Activated T-helper 1 cell treated with anti-CD3 and anti-CD28 coated beads, Interleukin-12 subunit alpha, Interleukin-12 subunit beta, Interleukin-2, Interleukin-4 antibody, amounts not matched to agents 30 ng/mL and 10 ng/mL and 1 ng/mL, durations not matched to agents 14 hours and 24 hours and 36 hours (primary cell): Measurements from ENCODE around the gene RGS3. TPM values are rescaled to one million over a fixed set of nuclear protein-coding genes. Genes with fewer than 3 reads are reported as not detected.

ENCODE experiments used
- DNase-seq: peaks from one replicate; pipeline ENCODE4 v3.0.0; 2021; ENCODE audit warnings: low spot score
- H3K27ac Mint-ChIP-seq: one replicate; pipeline ENCODE4 v1.8.0; 2021; ENCODE audit warnings: mild to moderate bottlenecking, mixed read lengths
- H3K27me3 Mint-ChIP-seq: one replicate; pipeline ENCODE4 v1.8.0; 2022; ENCODE audit warnings: mild to moderate bottlenecking, moderate library complexity, mixed read lengths; ENCODE audit not compliant: insufficient read depth
- H3K36me3 Mint-ChIP-seq: one replicate; pipeline ENCODE4 v1.8.0; 2021; ENCODE audit warnings: low read depth, mixed read lengths
- H3K4me1 Mint-ChIP-seq: one replicate; pipeline ENCODE4 v1.8.0; 2021; ENCODE audit warnings: low read depth, mixed read lengths
- H3K4me3 Mint-ChIP-seq: one replicate; pipeline ENCODE4 v1.8.0; 2021; ENCODE audit warnings: mild to moderate bottlenecking, moderate library complexity, mixed read lengths
- H3K9me3 Mint-ChIP-seq: one replicate; pipeline ENCODE4 v1.8.0; 2021; ENCODE audit warnings: mixed read lengths
- intact Hi-C: fragments of 100-400 bp; cut with micrococcal nuclease; formaldehyde crosslinking; loops from one replicate; pipeline ENCODE4 v1.15.1; 2024
- total RNA-seq: library from RNA; stranded (reverse); gene quantifications from 2 replicates; pipeline ENCODE4 v1.2.3, GENCODE V29; 2022

RGS3 gene
- total RNA-seq, 1 donor from 2014 or later: 128 TPM

GRCh38 chr9:113619491-113620376 is 156.2 kb downstream of the RGS3 start:
- no peaks in the 10 kb centered on the region for H3K36me3 Mint-ChIP-seq
- peaks cover 66% of the 10 kb centered on the region for H3K4me1 Mint-ChIP-seq
- H3K9me3 Mint-ChIP-seq: no peaks in the 10 kb centered on the region
- intact Hi-C loops: no loop called here
- H3K27ac Mint-ChIP-seq: no peak overlapping the region
- no peak overlapping the region for H3K4me3 Mint-ChIP-seq
- no peak for DNase-seq
- peaks cover 2% of the 10 kb centered on the region for H3K27me3 Mint-ChIP-seq

DNA sequence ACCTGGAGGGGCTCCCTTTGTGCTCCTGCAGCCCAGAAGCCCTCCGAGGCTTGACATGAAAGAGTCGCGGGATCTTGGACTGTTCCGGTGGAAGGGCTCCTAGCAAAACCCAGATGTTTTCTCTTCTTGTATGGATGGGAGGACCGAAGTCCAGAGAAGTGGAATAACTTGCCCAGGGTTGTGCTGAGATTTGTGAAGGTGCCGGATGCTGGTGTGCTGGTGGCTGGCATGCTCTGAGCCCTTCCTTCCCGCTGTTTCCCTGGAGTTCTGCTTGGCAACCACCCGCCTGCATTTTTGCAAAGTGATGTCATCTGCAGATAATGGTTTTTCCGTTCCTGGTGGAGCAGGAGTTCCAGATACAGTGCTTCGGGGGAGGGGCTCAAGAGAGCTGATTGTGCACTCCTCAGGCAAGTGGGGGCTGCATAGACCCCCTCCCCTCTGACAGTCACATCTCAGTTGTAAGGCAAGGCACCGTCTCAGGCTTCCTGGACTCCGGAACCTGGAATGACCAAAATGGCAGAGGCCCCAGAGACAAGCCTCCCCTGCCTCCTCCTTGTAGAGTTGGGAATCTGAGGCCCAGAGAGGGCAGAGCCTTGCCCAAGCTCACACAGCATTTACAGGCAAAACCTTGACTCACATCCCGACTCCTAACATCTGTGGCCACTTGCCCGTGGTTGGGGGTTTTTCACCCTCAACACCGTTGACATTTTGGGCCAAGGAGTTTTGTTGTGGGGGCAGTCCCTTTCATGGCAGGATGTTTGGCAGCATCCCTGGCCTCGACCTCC is 157.0 kb downstream of the RGS3 start:
- Mint-ChIP-seq H3K36me3 (no peaks in the 10 kb centered on the region), H3K4me1 (peaks cover 58% of the 10 kb centered on the region), H3K4me3 (peak overlapping the region; percentile 15), H3K27ac (peak overlapping the region; percentile 70), H3K27me3 (peaks cover 2% of the 10 kb centered on the region), H3K9me3 (no peaks in the 10 kb centered on the region)
- no peak for DNase-seq
- intact Hi-C loops: no loop called here

DNA sequence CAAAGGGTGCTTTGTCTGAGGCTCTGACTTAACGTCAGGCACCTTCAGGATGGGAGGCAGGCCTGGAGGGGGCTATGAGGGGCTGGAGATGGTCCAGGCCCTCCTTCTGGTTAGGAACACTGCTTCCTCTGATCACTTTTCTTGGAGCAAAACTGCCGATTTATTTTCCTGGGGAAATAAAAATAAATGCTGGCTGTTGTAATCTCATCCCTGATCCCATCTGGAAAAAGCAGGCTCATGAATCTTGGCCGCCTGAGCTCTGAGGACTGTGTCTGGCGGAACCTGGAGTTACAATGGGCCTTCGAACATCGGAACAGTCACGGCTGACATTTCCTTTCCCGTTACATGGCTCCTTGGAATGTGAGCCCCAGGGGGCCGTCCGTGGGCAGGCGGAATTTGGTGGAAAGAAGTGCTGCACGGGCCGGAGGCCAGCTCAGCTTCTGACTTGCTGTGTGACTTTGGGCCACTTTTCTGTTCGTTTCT is 157.8 kb downstream of the RGS3 start:
- H3K36me3 Mint-ChIP-seq: no peaks in the 10 kb centered on the region
- no peaks in the 10 kb centered on the region for H3K9me3 Mint-ChIP-seq
- DNase-seq: no peak
- peaks cover 2% of the 10 kb centered on the region for H3K27me3 Mint-ChIP-seq
- no peak overlapping the region for H3K27ac Mint-ChIP-seq
- intact Hi-C loops: no loop called here
- no peak overlapping the region for H3K4me3 Mint-ChIP-seq
- peaks cover 54% of the 10 kb centered on the region for H3K4me1 Mint-ChIP-seq

DNA sequence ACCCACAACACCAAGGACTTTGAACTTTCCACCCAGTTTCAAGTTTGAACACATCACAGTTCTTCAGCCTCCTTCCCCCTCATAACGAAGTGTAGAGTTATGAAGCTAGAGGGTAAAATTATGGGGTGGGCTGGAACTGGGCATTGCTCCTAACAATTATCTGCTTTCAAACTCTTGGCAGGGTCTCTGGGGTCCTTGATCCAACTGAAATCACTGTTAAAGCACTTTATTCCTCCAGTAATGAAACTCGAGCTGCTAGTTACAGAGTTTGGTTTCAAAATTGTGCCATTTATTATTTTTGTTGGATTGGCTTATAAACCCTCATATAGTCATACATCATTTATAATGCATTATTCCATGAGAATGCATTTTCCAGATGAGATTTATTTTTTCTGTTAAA is 158.5 kb downstream of the RGS3 start:
- Mint-ChIP-seq H3K9me3 (no peaks in the 10 kb centered on the region), H3K4me1 (peaks cover 54% of the 10 kb centered on the region), H3K36me3 (no peaks in the 10 kb centered on the region), H3K27me3 (peaks cover 2% of the 10 kb centered on the region), H3K4me3 (no peak overlapping the region), H3K27ac (peak overlapping the region; percentile 93)
- no peak for DNase-seq
- intact Hi-C loops: loop anchor here (1.0 to 2.0 kb wide), 5 partner anchors 33 to 401 kb away; partner anchors contain the start of genes FKBP15 and SLC31A1

DNA sequence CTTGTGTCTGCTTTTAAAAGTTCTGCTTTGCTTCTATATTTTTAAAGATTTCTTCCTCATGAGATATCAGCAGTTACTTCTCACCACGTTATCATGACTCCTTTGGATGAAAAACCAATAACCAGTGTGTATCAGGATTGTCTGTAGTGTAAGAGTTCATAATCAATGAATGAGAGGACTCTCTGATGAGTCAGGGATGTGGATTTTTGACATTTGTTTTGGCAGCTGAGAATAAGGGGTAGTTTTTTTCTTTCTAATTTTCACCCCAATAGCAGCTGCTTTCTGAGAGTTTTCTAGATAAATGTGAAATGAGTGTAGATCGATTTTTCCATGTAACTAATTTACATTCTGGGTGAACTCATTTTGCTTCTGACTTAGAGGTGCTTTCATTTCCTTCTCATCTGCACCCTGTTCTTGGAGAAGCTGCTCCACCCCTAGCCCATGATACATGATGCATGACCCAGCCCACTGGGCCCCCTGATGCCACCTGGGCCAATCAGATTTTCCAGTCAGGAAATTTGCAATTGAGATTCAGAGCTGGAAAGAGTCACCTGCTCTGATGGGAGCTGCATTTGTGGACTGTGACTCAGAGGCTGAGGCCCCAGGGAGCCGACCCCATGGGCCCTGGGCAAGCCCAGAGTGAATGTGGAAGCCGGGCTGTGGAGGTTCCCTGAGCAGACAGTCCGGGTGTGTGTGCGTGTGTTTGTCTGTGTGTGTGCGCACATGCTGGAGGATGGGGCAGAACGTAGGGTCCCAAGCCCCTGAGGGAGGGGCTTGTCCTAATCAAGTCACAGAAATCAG is 159.3 kb downstream of the RGS3 start:
- H3K9me3 Mint-ChIP-seq: no peaks in the 10 kb centered on the region
- peak; percentile 18 for DNase-seq
- peak overlapping the region; percentile 43 for H3K4me3 Mint-ChIP-seq
- H3K27me3 Mint-ChIP-seq: peaks cover 2% of the 10 kb centered on the region
- no peaks in the 10 kb centered on the region for H3K36me3 Mint-ChIP-seq
- intact Hi-C loops: loop anchor here (1.0 to 2.0 kb wide), 6 partner anchors 10 to 402 kb away; partner anchors contain the start of genes FKBP15 and SLC31A1
- H3K27ac Mint-ChIP-seq: peak overlapping the region; percentile 93
- peaks cover 47% of the 10 kb centered on the region for H3K4me1 Mint-ChIP-seq

DNA sequence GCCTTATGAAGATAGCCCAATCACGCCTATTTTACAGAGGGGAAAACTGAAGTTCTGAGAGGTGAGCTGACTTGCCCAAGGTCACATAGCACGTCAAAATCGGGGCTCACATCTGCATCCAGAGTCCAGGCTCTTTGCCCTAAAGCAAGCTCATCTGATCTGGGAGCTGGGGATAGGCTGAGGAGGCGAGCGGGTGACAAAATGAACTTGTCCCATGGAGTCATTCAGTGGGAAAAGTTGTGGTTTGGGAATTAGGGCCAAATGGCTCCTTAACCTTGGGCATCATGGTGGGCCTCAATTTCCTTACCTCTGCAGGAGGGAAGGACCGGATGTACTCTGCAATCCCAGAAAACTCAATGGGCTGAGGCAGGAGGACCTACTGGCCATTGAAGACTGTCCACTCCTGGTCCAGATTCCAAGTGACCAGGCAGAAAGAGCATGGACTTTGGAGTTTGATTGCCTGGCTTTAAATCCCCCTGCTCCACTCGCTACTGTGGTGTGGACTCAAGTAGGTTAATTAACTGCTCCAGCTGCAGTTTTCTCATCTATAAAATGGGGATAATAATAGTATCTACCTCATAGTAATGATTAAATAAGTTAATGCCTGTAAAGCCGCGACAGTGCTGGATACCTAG is 160.4 kb downstream of the RGS3 start:
- no peaks in the 10 kb centered on the region for H3K27me3 Mint-ChIP-seq
- H3K4me1 Mint-ChIP-seq: peaks cover 45% of the 10 kb centered on the region
- H3K36me3 Mint-ChIP-seq: no peaks in the 10 kb centered on the region
- no peak overlapping the region for H3K4me3 Mint-ChIP-seq
- intact Hi-C loops: loop anchor here (1.0 to 2.0 kb wide), 3 partner anchors 8 to 403 kb away; partner anchors contain the start of genes FKBP15 and SLC31A1
- H3K9me3 Mint-ChIP-seq: no peaks in the 10 kb centered on the region
- H3K27ac Mint-ChIP-seq: no peak overlapping the region
- no peak for DNase-seq

DNA sequence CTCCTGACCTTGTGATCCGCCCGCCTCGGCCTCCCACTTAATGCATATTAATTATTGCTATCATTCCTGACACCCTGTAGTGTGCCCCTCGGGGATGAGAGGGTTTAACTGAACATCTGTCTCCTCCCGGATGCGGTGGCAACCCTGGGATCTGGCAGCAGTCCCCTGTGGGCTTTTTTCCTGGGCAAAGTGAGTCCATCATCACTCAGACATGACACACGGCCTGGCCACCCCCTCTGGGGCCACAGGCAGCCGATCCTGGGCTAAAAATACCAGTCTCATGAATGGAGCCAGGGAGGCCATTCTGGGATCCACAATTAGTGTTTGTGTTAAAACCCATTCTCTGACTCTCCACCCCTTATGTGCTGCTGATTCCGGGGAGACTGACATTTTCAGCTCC is 161.2 kb downstream of the RGS3 start:
- no peaks in the 10 kb centered on the region for H3K9me3 Mint-ChIP-seq
- peaks cover 37% of the 10 kb centered on the region for H3K4me1 Mint-ChIP-seq
- DNase-seq: no peak
- H3K4me3 Mint-ChIP-seq: no peak overlapping the region
- H3K27me3 Mint-ChIP-seq: no peaks in the 10 kb centered on the region
- intact Hi-C loops: no loop called here
- H3K27ac Mint-ChIP-seq: no peak overlapping the region
- no peaks in the 10 kb centered on the region for H3K36me3 Mint-ChIP-seq

DNA sequence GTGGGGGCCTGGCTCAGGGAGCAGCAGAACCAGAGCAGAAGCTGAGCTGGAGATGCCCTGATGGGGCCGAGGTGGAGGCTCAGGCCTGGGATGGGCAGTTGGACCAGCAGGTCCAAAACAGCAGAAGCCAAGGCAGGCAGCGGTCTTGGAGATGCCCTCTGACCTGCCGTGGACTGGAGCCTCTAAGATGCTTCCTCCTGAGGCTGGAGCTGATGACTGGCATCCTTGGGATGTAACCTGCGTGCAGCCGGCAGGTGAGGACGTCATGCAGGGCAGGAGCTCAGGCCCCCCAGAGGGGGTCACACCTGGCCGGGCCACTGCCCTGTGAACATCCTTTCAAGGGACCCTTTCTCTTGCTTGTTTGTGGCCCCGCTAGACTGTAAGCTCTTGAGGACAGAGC is 162.0 kb downstream of the RGS3 start:
- Mint-ChIP-seq H3K9me3 (no peaks in the 10 kb centered on the region), H3K36me3 (no peaks in the 10 kb centered on the region), H3K4me3 (no peak overlapping the region), H3K4me1 (peaks cover 33% of the 10 kb centered on the region), H3K27me3 (no peaks in the 10 kb centered on the region), H3K27ac (no peak overlapping the region)
- no peak for DNase-seq
- intact Hi-C loops: no loop called here

DNA sequence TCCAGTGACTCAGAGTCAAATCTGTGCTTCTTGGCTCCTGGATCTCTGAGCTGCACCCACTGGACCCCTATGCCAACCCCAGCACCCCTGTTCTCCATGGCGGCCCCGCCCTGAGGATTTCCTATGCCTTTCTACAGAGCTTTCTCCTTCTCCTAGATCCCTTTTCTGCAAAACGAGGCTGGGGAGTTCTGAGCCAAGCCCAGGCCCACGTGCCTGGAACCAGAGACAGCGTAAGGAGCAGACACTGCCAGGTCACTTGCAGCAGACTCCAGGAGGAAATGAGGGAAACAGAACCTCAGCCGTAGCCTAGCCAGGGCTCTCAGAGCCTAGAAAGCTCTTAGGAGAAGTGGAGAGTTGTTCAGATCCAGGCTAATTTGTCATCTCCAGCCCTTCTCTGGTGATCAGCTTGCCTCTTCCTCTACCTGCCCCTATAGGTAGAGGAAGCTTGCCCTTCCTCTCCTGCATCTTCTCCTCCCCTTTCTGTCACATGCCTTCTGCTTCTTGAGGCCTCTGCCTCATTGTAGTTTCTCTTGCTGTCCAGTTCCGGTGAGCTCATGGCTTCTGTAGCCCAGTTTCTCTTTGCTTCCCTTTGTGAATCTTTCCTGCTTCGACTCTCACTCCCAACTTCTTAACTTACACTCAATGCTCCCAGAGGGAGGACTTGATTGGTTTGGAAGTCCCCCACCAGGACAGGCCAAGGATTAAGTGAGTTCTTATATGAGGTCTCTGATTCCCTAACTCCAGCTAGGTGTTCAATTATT is 163.4 kb downstream of the RGS3 start:
- Mint-ChIP-seq H3K36me3 (no peaks in the 10 kb centered on the region), H3K27ac (peak overlapping the region; percentile 70), H3K4me3 (no peak overlapping the region), H3K4me1 (peaks cover 20% of the 10 kb centered on the region), H3K9me3 (no peaks in the 10 kb centered on the region), H3K27me3 (no peaks in the 10 kb centered on the region)
- intact Hi-C loops: no loop called here
- no peak for DNase-seq

DNA sequence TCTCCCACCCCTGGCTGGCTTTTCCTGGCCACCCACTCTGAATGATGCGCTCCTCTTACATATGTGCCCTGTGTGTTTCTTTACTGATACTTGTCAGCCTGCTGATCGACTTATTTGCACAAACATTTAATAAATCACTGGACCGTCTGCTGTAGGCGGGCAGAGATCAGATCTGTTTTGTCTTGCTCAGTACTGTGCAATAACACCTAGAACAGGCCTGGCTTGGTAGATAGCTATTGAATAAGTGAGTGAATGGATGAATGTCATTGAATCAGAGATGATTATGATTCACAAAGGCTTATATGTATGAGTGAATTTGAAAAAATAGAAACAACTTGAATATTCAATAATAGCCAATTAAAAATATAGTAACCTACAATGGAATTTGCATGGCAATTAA is 165.1 kb downstream of the RGS3 start:
- peaks cover 3% of the 10 kb centered on the region for H3K4me1 Mint-ChIP-seq
- no peaks in the 10 kb centered on the region for H3K36me3 Mint-ChIP-seq
- intact Hi-C loops: no loop called here
- H3K4me3 Mint-ChIP-seq: no peak overlapping the region
- H3K9me3 Mint-ChIP-seq: no peaks in the 10 kb centered on the region
- H3K27ac Mint-ChIP-seq: no peak overlapping the region
- no peaks in the 10 kb centered on the region for H3K27me3 Mint-ChIP-seq
- no peak for DNase-seq

GRCh38 chr9:113630386-113631136 is 167.0 kb downstream of the RGS3 start:
- intact Hi-C loops: no loop called here

More at GRCh38 chr9:113630386-113631136, 167.0 kb downstream of the RGS3 start:
- Mint-ChIP-seq H3K36me3 (no peaks in the 10 kb centered on the region), H3K9me3 (no peaks in the 10 kb centered on the region), H3K4me3 (no peak overlapping the region), H3K27me3 (no peaks in the 10 kb centered on the region), H3K27ac (no peak overlapping the region), H3K4me1 (no peaks in the 10 kb centered on the region)
- DNase-seq: no peak
